ENCODE measurements around the gene SLC25A27.

GRCh38 chr6:46635462-46635861 is 17.3 kb upstream of the SLC25A27 start:
- TF ChIP-seq POLR2AphosphoS5 (IDR thresholded peaks at IDR 0.05) (no peak), CTCF (IDR thresholded peaks at IDR 0.05 in 8 of 11, conservative IDR thresholded peaks at IDR 0.05 in 3 of 11) (no peak), POLR2A (IDR thresholded peaks at IDR 0.05) (no peak)
